Endothelial cell of umbilical vein (primary cell): ENCODE measurements around the gene FRMD4A. TPM values are rescaled to one million over a fixed set of nuclear protein-coding genes. Genes with fewer than 3 reads are reported as not detected.

Experiments used
- BruUV-seq: library from RNA; stranded (reverse); fragments of 400-500 nt; replicated peaks from 2 replicates; lab custom pipeline; 2021; lab: Mats Ljungman, UMichigan
- CTCF ChIA-PET: fragments of 300-600, 350-600 bp; sonication (Branson Sonifier 250); formaldehyde crosslinking; loops from one replicate; lab custom pipeline; 2021; ENCODE audit warnings: antibody characterized with exemption, inconsistent platforms; lab: Charles Lee
- POLR2A ChIA-PET: fragments of 300-600, 350-600 bp; sonication (Branson Sonifier 250); formaldehyde crosslinking; loops from one replicate; lab custom pipeline; 2021; ENCODE audit warnings: antibody characterized with exemption, inconsistent platforms; lab: Charles Lee
- DNase-seq: peaks from one replicate; pipeline ENCODE4 v3.0.0-alpha.2; 2011; ENCODE audit warnings: low read depth, low spot score
- FAIRE-seq: peaks from 2 replicates; lab custom pipeline; 2011; peaks lifted over from hg19 to GRCh38; lab: Jason Lieb, UNC
- H2AFZ ChIP-seq: 2 replicates; pipeline ENCODE4 v1.6.0; 2012; ENCODE audit warnings: low read depth, low read length, control low read depth, inconsistent platforms
- H3K27ac ChIP-seq: 2 replicates; pipeline ENCODE4 v1.5.1; 2011; ENCODE audit warnings: low read depth, mild to moderate bottlenecking, control low read depth, low read length, moderate library complexity; ENCODE audit not compliant: insufficient read depth
- H3K27me3 ChIP-seq, 2 experiments: 2 replicates each; pipeline versions ENCODE4 v1.6.0 to v1.6.1; 2011; ENCODE audit warnings: low read length in 2 of 2, mixed read lengths in 1 of 2; ENCODE audit not compliant: control insufficient read depth in 2 of 2, insufficient read depth in 2 of 2
- H3K36me3 ChIP-seq, 2 experiments: 2 replicates in 1 of 2; 3 replicates in 1 of 2; pipeline ENCODE4 v1.5.1; 2011; ENCODE audit warnings: low read length in 2 of 2, mild to moderate bottlenecking in 1 of 2, moderate library complexity in 1 of 2; ENCODE audit not compliant: control insufficient read depth in 2 of 2, insufficient read depth in 2 of 2; ENCODE audit errors: extremely low read depth in 1 of 2
- H3K4me1 ChIP-seq: 3 replicates; pipeline ENCODE4 v1.5.1; 2011; ENCODE audit warnings: mild to moderate bottlenecking, low read length; ENCODE audit not compliant: control insufficient read depth, insufficient read depth; ENCODE audit errors: extremely low read depth
- H3K4me2 ChIP-seq: 2 replicates; pipeline ENCODE4 v1.6.1; 2011; ENCODE audit warnings: low read length, control low read depth, mixed read lengths; ENCODE audit not compliant: insufficient read depth
- H3K4me3 ChIP-seq, 3 experiments: fragments of 200-600 bp in 1 of 3; sonication (generic), shearing (Covaris generic) in 1 of 3; replicated peaks in 1 of 3; 2 replicates each; pipeline ENCODE4 v1.5.1; 2011 to 2016; ENCODE audit warnings: control low read depth in 3 of 3, low read length in 3 of 3, mild to moderate bottlenecking in 2 of 3, inconsistent platforms in 1 of 3, low read depth in 1 of 3, moderate library complexity in 1 of 3; ENCODE audit not compliant: insufficient read depth in 1 of 3
- H3K79me2 ChIP-seq: 2 replicates; pipeline ENCODE4 v1.6.0; 2012; ENCODE audit warnings: low read length, inconsistent platforms; ENCODE audit not compliant: control insufficient read depth, insufficient read depth
- H3K9ac ChIP-seq: replicated peaks from 2 replicates; pipeline ENCODE3; 2011; ENCODE audit warnings: low read length, control low read depth; ENCODE audit not compliant: insufficient read depth; ENCODE audit errors: extremely low read depth
- H3K9me1 ChIP-seq: replicated peaks from 3 replicates; pipeline ENCODE4 v1.6.0; 2011; ENCODE audit warnings: mild to moderate bottlenecking, low read length; ENCODE audit not compliant: control insufficient read depth, insufficient read depth; ENCODE audit errors: extremely low read depth
- H3K9me3 ChIP-seq: replicated peaks from 2 replicates; pipeline ENCODE4 v1.5.1; 2012; ENCODE audit warnings: low read length, inconsistent platforms; ENCODE audit not compliant: control insufficient read depth, insufficient read depth
- H4K20me1 ChIP-seq: replicated peaks from 2 replicates; pipeline ENCODE3; 2011; ENCODE audit warnings: mild to moderate bottlenecking, low read length; ENCODE audit not compliant: control insufficient read depth, insufficient read depth; ENCODE audit errors: extremely low read depth
- CTCF ChIP-seq, 2 donors: IDR thresholded peaks; 1 replicate in 1 of 2; 2 replicates in 1 of 2; pipeline ENCODE4 v1.5.1; 2011; ENCODE audit warnings: low read length in 2 of 2, mild to moderate bottlenecking in 2 of 2, moderate library complexity in 2 of 2, control low read depth in 1 of 2, inconsistent platforms in 1 of 2, low read depth in 1 of 2; ENCODE audit not compliant: insufficient read depth in 1 of 2; ENCODE audit errors: extremely low read depth in 1 of 2
- JUN ChIP-seq: IDR thresholded peaks from 2 replicates; pipeline ENCODE4 v1.6.1; 2011; ENCODE audit warnings: borderline replicate concordance, low read depth; ENCODE audit not compliant: insufficient read length, insufficient read depth
- MYC ChIP-seq: IDR thresholded peaks from one replicate; pipeline ENCODE4 v1.6.1; 2011; ENCODE audit warnings: mild to moderate bottlenecking, low read depth, low read length
- POLR2A ChIP-seq: IDR thresholded peaks from 2 replicates; pipeline ENCODE4 v1.6.1; 2012; ENCODE audit warnings: low read depth, mild to moderate bottlenecking, control low read depth, low read length
- POLR2AphosphoS5 ChIP-seq: IDR thresholded peaks from 2 replicates; pipeline ENCODE4 v1.6.1; 2012; ENCODE audit warnings: low read depth, mild to moderate bottlenecking, control low read depth, low read length, moderate library complexity; ENCODE audit not compliant: insufficient read depth
- dilution Hi-C: fragments of 300-500 bp; cut with MboI; formaldehyde crosslinking; loops from one replicate; pipeline ENCODE4 v1.15.0; 2019; ENCODE audit warnings: low sequenced_read_pairs; ENCODE audit not compliant: extremely low pct_ligation_motif_present
- intact Hi-C: fragments of 100-400 bp; cut with micrococcal nuclease; formaldehyde crosslinking; loops from one replicate; pipeline ENCODE4 v1.10.0; 2022
- polyA plus RNA-seq, 4 experiments: library from polyadenylated mRNA; depleted of rRNA in 3 of 4; stranded (reverse) in 3 of 4; unstranded in 1 of 4; fragments of >200 nt; gene quantifications; 2 replicates each; pipeline versions ENCODE4 v1.2.1 to v1.2.3, GENCODE V29; 2011 to 2012; ENCODE audit warnings: missing spikeins in 1 of 4
- total RNA-seq: library from RNA; stranded (reverse); gene quantifications from 2 replicates; pipeline ENCODE4 v1.2.3, GENCODE V29; 2021

The FRMD4A gene
- total and polyA plus RNA-seq, 2 donors (not counting 3 experiments of a cell fraction or from before 2014, with no cell fraction given): 123 to 148 TPM

GRCh38 chr10:13745271-13745670, 585.5 kb downstream of the FRMD4A start:
- H3K4me3 ChIP-seq: no peak overlapping the region
- CTCF ChIA-PET: interaction anchor here (0.5 kb wide), 1 partner anchor 15 kb away, joined by 3 read pairs; no protein-coding TSS in a partner anchor
- POLR2A ChIA-PET: no interaction called here

GRCh38 chr10:13743963-13744362, 586.8 kb downstream of the FRMD4A start:
- H3K79me2 ChIP-seq: no peaks in the 10 kb centered on the region
- no peaks in the 10 kb centered on the region for H3K4me1 ChIP-seq
- no peak for FAIRE-seq
- H3K9me1 ChIP-seq: no peaks in the 10 kb centered on the region
- CTCF ChIA-PET: interaction anchor here (1.0 kb wide), 1 partner anchor 11 kb away, joined by 3 read pairs; no protein-coding TSS in a partner anchor
- dilution Hi-C loops: no loop called here
- no peak overlapping the region for H3K4me3 ChIP-seq
- no peaks in the 10 kb centered on the region for H4K20me1 ChIP-seq
- H2AFZ ChIP-seq: no peak overlapping the region
- intact Hi-C loops: no loop called here
- DNase-seq: no peak
- H3K4me2 ChIP-seq: no peak overlapping the region
- H3K9me3 ChIP-seq: no peaks in the 10 kb centered on the region
- peaks cover 12 to 27% of the 10 kb centered on the region in 2 experiments for H3K36me3 ChIP-seq
- peak; percentile 12 for TF ChIP-seq POLR2AphosphoS5
- TF ChIP-seq JUN: no peak
- no peak overlapping the region for H3K9ac ChIP-seq
- H3K27me3 ChIP-seq: no peaks in the 10 kb centered on the region
- no peak overlapping the region for H3K27ac ChIP-seq
- POLR2A ChIA-PET: no interaction called here
- BruUV-seq: no TSS peak

More at GRCh38 chr10:13745271-13745670, 585.5 kb downstream of the FRMD4A start:
- no peak for DNase-seq
- intact Hi-C loops (no loop called here), dilution Hi-C loops (no loop called here)
- H3K9me1 ChIP-seq: no peaks in the 10 kb centered on the region
- peaks cover 3% of the 10 kb centered on the region for H3K79me2 ChIP-seq
- H3K9me3 ChIP-seq: no peaks in the 10 kb centered on the region
- TF ChIP-seq CTCF (IDR thresholded peaks at IDR 0.05; ENCODE audit: extremely low read depth in 1 of 2, insufficient read depth in 1 of 2, low read depth in 1 of 2, low read length in 2 of 2): no peak
- TF ChIP-seq POLR2A: no peak
- TF ChIP-seq MYC: no peak
- H2AFZ ChIP-seq: no peak overlapping the region
- no peak for FAIRE-seq
- H3K4me2 ChIP-seq: no peak overlapping the region
- no peak overlapping the region for H3K27ac ChIP-seq
- no peaks in the 10 kb centered on the region for H4K20me1 ChIP-seq
- no peaks in the 10 kb centered on the region for H3K4me1 ChIP-seq
- H3K36me3 ChIP-seq: peaks cover 12 to 21% of the 10 kb centered on the region in 2 experiments
- H3K9ac ChIP-seq: no peak overlapping the region
- no peaks in the 10 kb centered on the region for H3K27me3 ChIP-seq
- no TSS peak for BruUV-seq
